Mesenchymal stem cell (in vitro differentiated cells and primary cell): ENCODE data around the gene RBL2.

Experiments
- DNase-seq: peaks from one replicate; pipeline ENCODE4 v3.0.0-alpha.2; 2013
- H2AFZ ChIP-seq: one replicate; pipeline ENCODE4 v1.6.1; 2013; ENCODE audit warnings: low read depth, mild to moderate bottlenecking, control low read depth, inconsistent platforms, low read length, moderate library complexity
- H2AK5ac ChIP-seq: 2 replicates; pipeline ENCODE4 v1.6.1; 2013; ENCODE audit warnings: low read length, moderate library complexity, mild to moderate bottlenecking, inconsistent platforms; ENCODE audit not compliant: severe bottlenecking
- H2BK120ac ChIP-seq: one replicate; pipeline ENCODE4 v1.6.1; 2013; ENCODE audit warnings: low read depth, mild to moderate bottlenecking, inconsistent platforms, low read length, moderate library complexity
- H2BK12ac ChIP-seq, 2 experiments: one replicate each; pipeline ENCODE4 v1.6.1; 2013; ENCODE audit warnings: inconsistent platforms in 2 of 2, low read length in 2 of 2, mild to moderate bottlenecking in 2 of 2, moderate library complexity in 2 of 2, control low read depth in 1 of 2
- H2BK15ac ChIP-seq: one replicate; pipeline ENCODE4 v1.6.1; 2013; ENCODE audit warnings: mild to moderate bottlenecking, low read depth, inconsistent platforms; ENCODE audit not compliant: poor library complexity, severe bottlenecking
- H2BK5ac ChIP-seq: 2 replicates; pipeline ENCODE4 v1.6.1; 2013; ENCODE audit warnings: low read depth, mild to moderate bottlenecking, low read length, control low read depth, inconsistent platforms; ENCODE audit not compliant: poor library complexity, severe bottlenecking
- H3K14ac ChIP-seq, 2 experiments: one replicate each; pipeline ENCODE4 v1.6.1; 2013; ENCODE audit warnings: inconsistent platforms in 2 of 2, low read length in 2 of 2, control low read depth in 1 of 2, mild to moderate bottlenecking in 1 of 2, moderate library complexity in 1 of 2
- H3K18ac ChIP-seq, 2 experiments: one replicate each; pipeline ENCODE4 v1.6.1; 2013; ENCODE audit warnings: inconsistent platforms in 2 of 2, low read length in 2 of 2, control low read depth in 1 of 2, low read depth in 1 of 2, mild to moderate bottlenecking in 1 of 2
- H3K23ac ChIP-seq, 2 experiments: one replicate each; pipeline ENCODE4 v1.6.1; 2013; ENCODE audit warnings: inconsistent platforms in 2 of 2, low read length in 2 of 2, mild to moderate bottlenecking in 2 of 2, moderate library complexity in 2 of 2, control low read depth in 1 of 2
- H3K27ac ChIP-seq: 2 replicates; pipeline ENCODE4 v1.5.1; 2013; ENCODE audit warnings: mild to moderate bottlenecking, moderate library complexity, low read length, control low read depth, inconsistent platforms; ENCODE audit not compliant: poor library complexity, severe bottlenecking
- H3K27me3 ChIP-seq, 2 experiments: 2 replicates each; pipeline versions ENCODE4 v1.6.1 to v1.7.0; 2013; ENCODE audit warnings: low read length in 2 of 2, mild to moderate bottlenecking in 2 of 2, moderate library complexity in 2 of 2, control low read depth in 1 of 2, inconsistent platforms in 1 of 2; ENCODE audit not compliant: control insufficient read depth in 1 of 2, insufficient read depth in 1 of 2
- H3K36me3 ChIP-seq, 2 experiments: 2 replicates each; pipeline versions ENCODE4 v1.6.1 to v1.7.0; 2013; ENCODE audit warnings: low read length in 2 of 2, control low read depth in 1 of 2, inconsistent platforms in 1 of 2, low read depth in 1 of 2, mild to moderate bottlenecking in 1 of 2; ENCODE audit not compliant: insufficient read depth in 2 of 2, control insufficient read depth in 1 of 2
- H3K4ac ChIP-seq, 2 experiments: one replicate each; pipeline ENCODE4 v1.6.1; 2013; ENCODE audit warnings: inconsistent platforms in 2 of 2, low read length in 2 of 2, mild to moderate bottlenecking in 2 of 2, moderate library complexity in 2 of 2, control low read depth in 1 of 2, low read depth in 1 of 2
- H3K4me1 ChIP-seq: 2 replicates; pipeline ENCODE4 v1.6.1; 2013; ENCODE audit warnings: low read depth, low read length, control low read depth; ENCODE audit not compliant: control insufficient read depth, insufficient read depth
- H3K4me2 ChIP-seq: 2 replicates; pipeline ENCODE4 v1.6.1; 2013; ENCODE audit warnings: low read length, mild to moderate bottlenecking, inconsistent platforms; ENCODE audit not compliant: poor library complexity, severe bottlenecking
- H3K4me3 ChIP-seq, 2 experiments: 2 replicates each; pipeline versions ENCODE4 v1.5.1 to v1.7.0; 2013; ENCODE audit warnings: low read length in 2 of 2, mild to moderate bottlenecking in 2 of 2, control low read depth in 1 of 2, low read depth in 1 of 2; ENCODE audit not compliant: insufficient read depth in 1 of 2
- H3K79me1 ChIP-seq: replicated peaks from 2 replicates; pipeline ENCODE4 v1.6.1; 2013; ENCODE audit warnings: mild to moderate bottlenecking, control low read depth, low read length, inconsistent platforms; ENCODE audit not compliant: poor library complexity, severe bottlenecking
- H3K9ac ChIP-seq: 2 replicates; pipeline ENCODE4 v1.7.0; 2013; ENCODE audit warnings: mild to moderate bottlenecking, low read length, moderate library complexity
- H3K9me3 ChIP-seq: 2 replicates; pipeline ENCODE4 v1.7.0; 2013; ENCODE audit warnings: mild to moderate bottlenecking, low read length; ENCODE audit not compliant: control insufficient read depth
- H4K8ac ChIP-seq: one replicate; pipeline ENCODE4 v1.6.1; 2013; ENCODE audit warnings: inconsistent platforms, mild to moderate bottlenecking, low read length, moderate library complexity
- H4K91ac ChIP-seq: one replicate; pipeline ENCODE4 v1.6.1; 2013; ENCODE audit warnings: mild to moderate bottlenecking, low read length, inconsistent platforms
- WGBS: methylation state at CpG from one replicate; pipeline ENCODE4 v1.1.7; 2013; ENCODE audit warnings: mixed read lengths; 5-methylcytosine and 5-hydroxymethylcytosine counted together

The RBL2 gene

DNA sequence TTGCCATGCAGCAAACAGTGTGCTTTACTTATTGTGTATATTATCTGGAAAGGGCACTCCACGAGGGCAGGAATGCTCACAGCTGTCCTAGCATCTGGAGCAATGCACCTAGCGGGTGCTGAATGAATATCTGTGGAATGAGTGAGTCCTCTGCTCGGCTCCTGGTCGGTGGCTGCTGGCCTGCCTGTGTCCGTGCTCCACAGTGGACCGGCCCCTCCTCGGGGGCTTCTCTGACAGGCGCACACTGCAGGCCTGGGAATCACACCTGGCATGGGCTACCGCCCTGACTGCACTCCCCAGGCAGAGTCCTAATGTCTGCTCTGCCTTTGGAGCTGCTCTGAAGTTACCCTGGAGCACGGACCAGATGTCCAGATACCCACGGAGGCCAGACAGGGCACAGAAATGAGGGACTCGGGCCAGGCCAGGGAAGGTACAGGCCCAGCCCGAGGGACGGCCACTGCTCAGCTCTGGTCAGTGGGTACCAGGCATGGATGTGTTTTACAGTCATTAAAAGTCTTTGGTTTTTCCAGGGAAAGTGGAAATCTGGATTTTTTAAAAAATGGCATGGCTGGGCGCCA, 89.8 kb downstream of the RBL2 start:
- H3K36me3 ChIP-seq: no peaks in the 10 kb centered on the region
- no peak overlapping the region for H3K4me3 ChIP-seq
- no peak overlapping the region for H3K23ac ChIP-seq
- H2AK5ac ChIP-seq: no peak overlapping the region
- H3K4me2 ChIP-seq: no peak overlapping the region
- no peak overlapping the region for H2BK120ac ChIP-seq
- H3K27me3 ChIP-seq: peaks cover 0 to 6% of the 10 kb centered on the region in 2 experiments
- no peak overlapping the region for H2BK15ac ChIP-seq
- no peaks in the 10 kb centered on the region for H3K4me1 ChIP-seq
- WGBS: 85% methylated on average over 15 of the region's 15 CpGs
- no peak overlapping the region for H2BK5ac ChIP-seq
- no peak overlapping the region for H3K18ac ChIP-seq
- no peak overlapping the region for H3K14ac ChIP-seq
- no peak overlapping the region for H4K91ac ChIP-seq
- DNase-seq: no peak
- no peak overlapping the region for H2AFZ ChIP-seq
- H4K8ac ChIP-seq: no peak overlapping the region
- no peaks in the 10 kb centered on the region for H3K79me1 ChIP-seq
- H3K27ac ChIP-seq: no peak overlapping the region
- H2BK12ac ChIP-seq: no peak overlapping the region
- no peak overlapping the region for H3K4ac ChIP-seq
- H3K9ac ChIP-seq: no peak overlapping the region
- H3K9me3 ChIP-seq: no peaks in the 10 kb centered on the region

DNA sequence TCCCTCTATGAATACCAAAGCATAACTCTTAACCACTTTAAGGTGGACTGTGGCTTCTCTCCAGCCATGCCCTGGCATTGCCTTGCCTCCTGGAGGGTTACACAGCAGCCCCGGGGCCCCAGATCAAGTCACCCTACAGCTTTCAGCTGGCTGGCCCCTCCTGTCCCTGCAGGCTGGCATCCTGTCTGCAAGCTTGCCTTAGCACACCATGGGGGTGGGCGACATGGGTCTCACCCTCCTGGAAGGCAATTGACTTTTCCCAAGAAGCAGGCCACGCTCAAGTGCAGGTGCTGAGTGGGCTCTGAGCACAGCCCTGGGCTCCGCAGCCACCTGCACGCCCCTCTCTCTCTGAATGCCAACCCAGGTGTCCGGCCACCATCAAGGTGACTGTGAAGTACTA, 94.5 kb downstream of the RBL2 start:
- Histone ChIP-seq H3K14ac (no peak overlapping the region), H4K8ac (no peak overlapping the region), H2AK5ac (no peak overlapping the region), H3K4ac (no peak overlapping the region), H3K23ac (no peak overlapping the region), H3K9ac (no peak overlapping the region), H3K27ac (no peak overlapping the region), H2BK120ac (no peak overlapping the region), H3K18ac (no peak overlapping the region), H2AFZ (no peak overlapping the region), H2BK5ac (no peak overlapping the region), H3K36me3 (no peaks in the 10 kb centered on the region), H2BK15ac (no peak overlapping the region), H3K27me3 (peaks cover 0 to 5% of the 10 kb centered on the region in 2 experiments), H3K4me3 (no peak overlapping the region), H3K4me2 (no peak overlapping the region), H3K9me3 (no peaks in the 10 kb centered on the region), H4K91ac (no peak overlapping the region), H3K4me1 (no peaks in the 10 kb centered on the region), H3K79me1 (no peaks in the 10 kb centered on the region), H2BK12ac (no peak overlapping the region)
- WGBS: 89% methylated on average over 6 of the region's 6 CpGs
- no peak for DNase-seq

DNA sequence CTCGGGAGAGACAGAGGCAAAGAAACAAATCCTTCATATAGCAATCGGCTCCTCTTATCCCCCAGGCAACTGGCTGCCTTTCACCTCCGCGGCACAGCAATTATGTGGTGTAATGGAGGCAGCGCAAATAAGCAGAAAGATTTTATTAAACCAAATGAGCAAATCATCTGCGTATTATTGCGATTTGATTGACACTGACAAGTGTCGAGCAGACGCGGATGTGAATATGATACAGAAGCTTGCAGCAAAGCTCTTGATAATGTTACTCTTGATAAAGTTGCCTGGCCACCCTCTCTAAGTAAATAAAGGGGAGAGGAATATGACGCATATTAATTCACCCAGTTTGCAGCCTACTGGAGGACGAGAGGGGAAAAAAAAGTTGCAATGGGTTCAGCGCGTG, 95.2 kb downstream of the RBL2 start:
- no peak overlapping the region for H3K9ac ChIP-seq
- H3K14ac ChIP-seq: no peak overlapping the region
- no peak overlapping the region for H3K4me2 ChIP-seq
- no peak overlapping the region for H3K4ac ChIP-seq
- no peak overlapping the region for H2BK5ac ChIP-seq
- H3K36me3 ChIP-seq: no peaks in the 10 kb centered on the region
- no peak overlapping the region for H2AK5ac ChIP-seq
- H4K8ac ChIP-seq: no peak overlapping the region
- H3K4me3 ChIP-seq: no peak overlapping the region
- no peak overlapping the region for H2BK12ac ChIP-seq
- H3K18ac ChIP-seq: no peak overlapping the region
- no peak overlapping the region for H2BK15ac ChIP-seq
- H2BK120ac ChIP-seq: no peak overlapping the region
- H2AFZ ChIP-seq: no peak overlapping the region
- no peaks in the 10 kb centered on the region for H3K79me1 ChIP-seq
- no peak for DNase-seq
- H3K9me3 ChIP-seq: no peaks in the 10 kb centered on the region
- H3K27ac ChIP-seq: no peak overlapping the region
- no peak overlapping the region for H3K23ac ChIP-seq
- 97% methylated on average over 12 of the region's 14 CpGs for WGBS
- no peaks in the 10 kb centered on the region for H3K4me1 ChIP-seq
- H3K27me3 ChIP-seq: peaks cover 0 to 5% of the 10 kb centered on the region in 2 experiments
- H4K91ac ChIP-seq: no peak overlapping the region

DNA sequence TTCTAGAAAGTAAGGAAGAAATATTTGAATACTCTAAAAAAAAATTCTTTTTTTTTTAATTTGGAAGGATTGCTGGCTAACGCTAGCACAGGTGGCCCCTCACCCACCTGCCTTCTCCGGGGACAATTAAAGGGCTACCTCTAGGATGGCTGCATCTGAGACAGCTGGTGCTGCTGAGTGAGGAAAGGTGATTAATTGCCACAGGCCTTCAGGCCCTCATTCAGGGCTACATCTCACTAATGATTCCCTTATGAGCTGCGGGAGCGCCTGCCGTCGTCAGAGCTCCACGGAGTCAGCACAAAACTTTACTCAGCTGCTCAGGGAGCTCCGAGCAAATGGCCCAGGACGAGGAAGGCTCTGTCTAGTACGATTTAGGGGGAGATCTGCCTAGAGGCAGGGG, 95.8 kb downstream of the RBL2 start:
- H2AK5ac ChIP-seq: no peak overlapping the region
- no peak overlapping the region for H3K4me3 ChIP-seq
- WGBS: 59% methylated on average over 10 of the region's 10 CpGs
- no peak overlapping the region for H3K14ac ChIP-seq
- DNase-seq: no peak
- no peak overlapping the region for H3K4ac ChIP-seq
- no peak overlapping the region for H3K9ac ChIP-seq
- no peak overlapping the region for H3K23ac ChIP-seq
- H4K8ac ChIP-seq: no peak overlapping the region
- no peaks in the 10 kb centered on the region for H3K36me3 ChIP-seq
- no peak overlapping the region for H2BK12ac ChIP-seq
- H3K27me3 ChIP-seq: peaks cover 0 to 5% of the 10 kb centered on the region in 2 experiments
- no peak overlapping the region for H3K27ac ChIP-seq
- no peak overlapping the region for H3K18ac ChIP-seq
- no peaks in the 10 kb centered on the region for H3K4me1 ChIP-seq
- H3K4me2 ChIP-seq: no peak overlapping the region
- H3K9me3 ChIP-seq: no peaks in the 10 kb centered on the region
- no peaks in the 10 kb centered on the region for H3K79me1 ChIP-seq
- no peak overlapping the region for H2BK5ac ChIP-seq
- H2BK15ac ChIP-seq: no peak overlapping the region
- no peak overlapping the region for H2AFZ ChIP-seq
- H2BK120ac ChIP-seq: no peak overlapping the region
- H4K91ac ChIP-seq: no peak overlapping the region
